ENCODE measurements around the gene CYP27C1.
"Not testable (repeated sequence)": the region's sequence is repeated elsewhere in the genome, so short reads cannot be mapped to it uniquely, and the experiment has no call there.

CYP27C1 gene

DNA sequence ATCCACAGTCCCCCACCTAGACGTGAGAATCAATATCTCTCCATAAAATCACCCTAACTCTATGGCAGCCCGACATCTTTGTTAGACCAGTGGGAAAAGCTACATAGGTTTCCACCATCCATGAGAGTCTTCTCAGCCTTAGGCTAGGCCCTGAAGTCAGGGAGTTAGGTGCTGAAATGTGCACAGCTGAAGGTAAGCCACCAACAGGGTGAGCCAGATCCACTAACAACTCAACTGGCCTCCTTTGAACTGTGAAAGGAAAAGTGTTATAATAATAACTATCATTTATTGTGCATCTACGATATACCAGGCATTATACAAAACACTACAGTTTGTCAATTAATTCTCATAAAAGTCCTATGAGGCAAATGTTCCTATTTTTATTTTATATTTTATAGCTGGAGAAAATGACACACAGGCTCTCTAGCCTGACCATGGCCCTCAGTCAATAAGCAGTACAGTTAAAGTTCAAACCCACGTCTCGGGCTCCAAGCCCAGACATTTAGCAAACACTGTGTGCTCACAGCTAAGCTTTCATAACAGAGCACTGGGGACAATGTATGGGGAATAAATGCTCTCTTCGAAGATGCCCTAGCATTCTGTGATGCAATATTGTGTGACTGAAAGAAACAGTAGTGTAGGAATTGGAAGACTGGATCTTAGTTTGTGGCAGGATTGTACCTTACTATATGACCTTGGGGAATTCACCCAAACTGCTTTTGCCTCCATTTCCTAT is 11.2 kb upstream of the CYP27C1 start:
- in situ Hi-C loops (cut with MboI; ENCODE audit: low pct_unique_long_range_greater_than_20kb, low sequenced_read_pairs, unreplicated experiment) = no loop called here
- DNase-seq (ENCODE audit: low spot score) = no peak
- TF ChIP-seq, protein P1, sequence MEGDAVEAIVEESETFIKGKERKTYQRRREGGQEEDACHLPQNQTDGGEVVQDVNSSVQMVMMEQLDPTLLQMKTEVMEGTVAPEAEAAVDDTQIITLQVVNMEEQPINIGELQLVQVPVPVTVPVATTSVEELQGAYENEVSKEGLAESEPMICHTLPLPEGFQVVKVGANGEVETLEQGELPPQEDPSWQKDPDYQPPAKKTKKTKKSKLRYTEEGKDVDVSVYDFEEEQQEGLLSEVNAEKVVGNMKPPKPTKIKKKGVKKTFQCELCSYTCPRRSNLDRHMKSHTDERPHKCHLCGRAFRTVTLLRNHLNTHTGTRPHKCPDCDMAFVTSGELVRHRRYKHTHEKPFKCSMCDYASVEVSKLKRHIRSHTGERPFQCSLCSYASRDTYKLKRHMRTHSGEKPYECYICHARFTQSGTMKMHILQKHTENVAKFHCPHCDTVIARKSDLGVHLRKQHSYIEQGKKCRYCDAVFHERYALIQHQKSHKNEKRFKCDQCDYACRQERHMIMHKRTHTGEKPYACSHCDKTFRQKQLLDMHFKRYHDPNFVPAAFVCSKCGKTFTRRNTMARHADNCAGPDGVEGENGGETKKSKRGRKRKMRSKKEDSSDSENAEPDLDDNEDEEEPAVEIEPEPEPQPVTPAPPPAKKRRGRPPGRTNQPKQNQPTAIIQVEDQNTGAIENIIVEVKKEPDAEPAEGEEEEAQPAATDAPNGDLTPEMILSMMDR (IDR thresholded peaks at IDR 0.05; ENCODE audit: extremely low read depth, insufficient read depth, missing control alignments) = no peak

DNA sequence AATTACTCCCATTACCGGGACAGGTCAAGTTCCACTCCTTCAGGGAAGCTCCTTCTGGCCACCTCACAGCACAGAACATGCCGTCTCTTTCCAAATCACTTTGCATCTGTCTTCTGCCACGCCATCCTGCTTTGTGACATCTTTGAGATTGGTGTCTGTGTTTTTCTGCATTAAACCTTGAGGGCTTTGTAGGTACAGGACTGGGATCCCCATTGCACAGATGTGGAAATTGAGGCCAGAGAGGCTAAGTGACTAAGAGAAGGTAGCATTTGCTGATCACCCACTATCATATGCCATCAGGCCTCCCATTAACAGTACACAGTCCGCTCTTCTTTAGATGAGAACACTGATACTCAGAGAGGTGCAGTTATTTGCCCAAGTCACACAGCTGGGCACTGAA is 9.5 kb upstream of the CYP27C1 start:
- TF ChIP-seq, protein P1 (IDR thresholded peaks at IDR 0.05; ENCODE audit: extremely low read depth, insufficient read depth, missing control alignments) = no peak
- in situ Hi-C loops (cut with MboI; ENCODE audit: low pct_unique_long_range_greater_than_20kb, low sequenced_read_pairs, unreplicated experiment) = no loop called here
- no peak for DNase-seq (ENCODE audit: low spot score)

DNA sequence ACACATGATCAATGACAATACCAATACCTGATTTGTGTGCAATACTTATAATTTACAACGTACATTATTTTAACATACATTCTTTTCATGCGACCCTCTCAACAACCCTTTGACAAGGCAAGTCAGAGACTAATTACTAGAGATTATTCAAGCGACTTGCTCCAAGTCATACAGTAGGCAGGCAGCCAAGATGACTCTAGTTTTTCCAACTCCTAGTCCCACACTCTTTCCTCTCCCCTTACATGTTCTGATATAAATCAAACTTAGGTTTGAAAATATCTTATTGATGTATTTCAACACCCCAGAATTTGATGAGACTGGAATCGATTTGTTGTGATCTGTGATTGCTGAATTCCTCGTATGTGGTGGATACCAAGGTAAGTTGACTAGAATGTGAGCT is 8.0 kb upstream of the CYP27C1 start:
- TF ChIP-seq, protein P1 (IDR thresholded peaks at IDR 0.05; ENCODE audit: extremely low read depth, insufficient read depth, missing control alignments) = no peak
- no peak for DNase-seq (ENCODE audit: low spot score)
- in situ Hi-C loops (cut with MboI; ENCODE audit: low pct_unique_long_range_greater_than_20kb, low sequenced_read_pairs, unreplicated experiment) = no loop called here

DNA sequence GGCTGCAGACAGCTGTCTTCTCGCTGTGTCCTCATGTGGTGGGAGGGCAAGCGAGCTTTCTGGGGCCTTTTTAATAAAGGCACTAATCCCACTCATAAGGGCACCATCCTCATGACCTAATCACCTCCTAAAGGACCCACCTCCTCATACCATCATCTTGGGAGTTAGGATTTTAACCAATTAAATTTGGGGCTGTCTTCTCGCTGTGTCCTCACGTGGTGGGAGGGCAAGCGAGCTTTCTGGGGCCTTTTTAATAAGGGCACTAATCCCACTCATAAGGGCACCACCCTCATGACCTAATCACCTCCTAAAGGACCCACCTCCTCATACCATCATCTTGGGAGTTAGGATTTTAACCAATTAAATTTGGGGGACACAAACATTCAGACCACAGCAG is 7.2 kb upstream of the CYP27C1 start:
- in situ Hi-C loops (cut with MboI; ENCODE audit: low pct_unique_long_range_greater_than_20kb, low sequenced_read_pairs, unreplicated experiment); DNase-seq (ENCODE audit: low spot score): not testable (repeated sequence)

DNA sequence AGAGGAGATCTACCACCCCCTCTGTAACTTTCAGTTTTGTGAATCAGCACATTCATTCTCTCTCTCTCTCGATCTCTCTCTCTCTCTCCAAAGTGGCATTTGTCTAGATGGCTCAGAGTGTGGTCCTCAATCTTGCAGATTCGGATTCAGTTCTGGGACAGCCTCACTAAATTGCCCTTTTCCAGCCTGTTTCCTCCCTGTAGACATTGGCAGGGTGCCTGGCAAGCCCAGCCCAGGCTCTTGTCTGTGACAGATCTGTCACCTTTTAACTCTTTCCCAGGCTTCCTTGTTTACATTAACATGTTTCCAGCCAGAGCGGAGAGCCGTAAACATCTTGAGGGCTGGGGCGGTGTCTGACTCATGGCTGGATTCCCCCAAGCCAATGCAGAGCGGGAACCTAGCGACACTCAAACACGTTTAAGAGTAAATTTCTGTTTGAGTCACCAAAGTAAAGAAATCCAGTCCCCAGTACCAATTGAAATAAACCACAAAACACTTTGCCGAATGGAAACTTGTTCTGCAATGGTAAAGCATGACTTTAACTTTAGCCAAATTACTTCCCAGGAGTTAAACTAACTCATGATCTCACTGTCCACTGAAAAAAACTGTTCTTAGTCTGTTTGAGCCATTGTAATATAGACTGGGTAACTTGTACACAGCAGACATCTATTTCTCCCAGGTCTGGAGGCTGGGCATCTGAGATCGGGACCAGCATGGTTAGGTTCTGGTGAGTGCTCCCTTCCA is 6.6 kb upstream of the CYP27C1 start:
- in situ Hi-C loops (cut with MboI; ENCODE audit: low pct_unique_long_range_greater_than_20kb, low sequenced_read_pairs, unreplicated experiment) = no loop called here
- TF ChIP-seq, protein P1 (IDR thresholded peaks at IDR 0.05; ENCODE audit: extremely low read depth, insufficient read depth, missing control alignments) = no peak
- peak; percentile 69 for DNase-seq (ENCODE audit: low spot score)

DNA sequence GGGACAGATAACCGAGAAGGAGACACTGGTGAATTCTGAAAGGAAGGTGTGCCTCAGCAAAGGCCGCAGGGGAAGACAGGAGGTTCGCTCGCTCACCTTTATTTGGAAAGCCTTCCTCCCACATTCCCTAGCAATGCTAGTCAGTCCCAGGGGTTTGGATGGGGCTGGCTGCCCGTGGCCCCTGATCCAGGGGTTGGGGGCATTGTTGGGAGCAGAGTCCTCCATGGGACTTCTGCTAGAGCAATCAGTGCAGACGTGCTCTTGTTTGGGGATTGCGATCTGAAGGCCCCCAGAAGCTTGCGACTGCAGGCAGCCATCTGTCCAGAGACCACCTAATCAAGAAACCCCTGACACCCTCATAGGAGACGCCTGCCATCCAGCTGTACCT is 6.0 kb upstream of the CYP27C1 start:
- in situ Hi-C loops (cut with MboI; ENCODE audit: low pct_unique_long_range_greater_than_20kb, low sequenced_read_pairs, unreplicated experiment) = no loop called here
- DNase-seq (ENCODE audit: low spot score) = no peak
- TF ChIP-seq, protein P1 (IDR thresholded peaks at IDR 0.05; ENCODE audit: extremely low read depth, insufficient read depth, missing control alignments) = no peak

Measured in GM13977 (cell line).